ENCODE measurements around the gene DDX25.
A peak's percentile ranks its signal among the peaks of the same experiment; 100 is the strongest.

The DDX25 gene

DNA sequence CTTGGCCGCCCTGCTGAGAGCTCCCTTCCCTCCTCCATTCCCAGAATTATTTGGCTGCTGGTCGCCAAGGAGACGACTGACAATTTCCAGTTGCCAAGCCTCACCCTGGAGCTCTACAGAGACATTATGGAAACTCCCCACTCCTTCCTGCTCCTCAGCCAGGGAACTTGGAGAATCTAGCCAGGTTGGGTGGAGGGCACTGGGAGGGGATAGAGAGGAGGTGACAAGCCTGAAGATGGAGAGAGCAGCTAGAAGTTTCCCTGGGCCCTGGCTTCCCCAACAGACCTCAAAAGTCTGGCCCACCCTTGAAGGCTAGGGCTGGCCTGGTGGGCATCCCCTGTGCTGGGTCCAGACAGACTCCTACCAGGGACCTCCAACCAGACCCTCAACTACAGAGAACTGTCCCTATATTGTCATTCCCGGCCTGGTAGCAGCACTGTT is 34.8 kb downstream of the DDX25 start:
- DNase-seq, result no peak

DNA sequence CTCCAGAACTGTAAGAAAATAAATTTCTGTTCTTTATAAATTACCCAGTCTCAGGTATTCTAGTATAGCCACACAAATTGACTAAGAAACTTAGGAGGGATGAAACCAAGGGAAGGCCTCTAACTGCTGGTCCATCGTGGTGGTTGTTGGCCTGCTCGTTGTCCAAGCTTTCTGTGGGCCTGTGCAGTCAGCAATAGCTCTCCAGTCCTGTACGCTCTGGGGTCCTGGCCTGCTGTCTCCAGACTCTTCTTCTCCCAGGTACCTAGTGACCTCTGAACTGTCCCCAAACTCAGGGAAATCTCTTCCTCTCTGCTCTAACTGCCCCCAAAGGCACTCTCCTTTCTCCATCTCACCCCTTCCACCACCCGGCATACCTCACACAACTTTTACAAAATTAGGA is 35.8 kb downstream of the DDX25 start:
- DNase-seq, result no peak

DNA sequence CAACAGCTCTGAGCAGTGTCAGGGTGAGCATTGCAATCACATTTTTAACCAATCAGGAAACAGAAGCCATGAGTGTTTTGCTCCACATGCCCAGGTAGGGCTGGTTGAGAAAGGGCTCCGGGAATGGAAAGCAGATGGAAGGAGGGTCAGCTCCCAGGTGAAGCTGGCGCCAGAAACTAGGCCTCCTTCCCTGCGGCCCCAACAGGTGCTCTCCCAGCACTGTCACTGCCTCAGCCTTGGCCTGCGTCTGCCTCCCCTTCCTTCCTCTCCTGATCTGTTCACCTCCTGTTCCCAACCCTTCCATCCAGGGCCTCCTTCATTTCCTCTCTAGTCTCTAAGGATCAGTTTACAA is 36.9 kb downstream of the DDX25 start:
- DNase-seq, result no peak

DNA sequence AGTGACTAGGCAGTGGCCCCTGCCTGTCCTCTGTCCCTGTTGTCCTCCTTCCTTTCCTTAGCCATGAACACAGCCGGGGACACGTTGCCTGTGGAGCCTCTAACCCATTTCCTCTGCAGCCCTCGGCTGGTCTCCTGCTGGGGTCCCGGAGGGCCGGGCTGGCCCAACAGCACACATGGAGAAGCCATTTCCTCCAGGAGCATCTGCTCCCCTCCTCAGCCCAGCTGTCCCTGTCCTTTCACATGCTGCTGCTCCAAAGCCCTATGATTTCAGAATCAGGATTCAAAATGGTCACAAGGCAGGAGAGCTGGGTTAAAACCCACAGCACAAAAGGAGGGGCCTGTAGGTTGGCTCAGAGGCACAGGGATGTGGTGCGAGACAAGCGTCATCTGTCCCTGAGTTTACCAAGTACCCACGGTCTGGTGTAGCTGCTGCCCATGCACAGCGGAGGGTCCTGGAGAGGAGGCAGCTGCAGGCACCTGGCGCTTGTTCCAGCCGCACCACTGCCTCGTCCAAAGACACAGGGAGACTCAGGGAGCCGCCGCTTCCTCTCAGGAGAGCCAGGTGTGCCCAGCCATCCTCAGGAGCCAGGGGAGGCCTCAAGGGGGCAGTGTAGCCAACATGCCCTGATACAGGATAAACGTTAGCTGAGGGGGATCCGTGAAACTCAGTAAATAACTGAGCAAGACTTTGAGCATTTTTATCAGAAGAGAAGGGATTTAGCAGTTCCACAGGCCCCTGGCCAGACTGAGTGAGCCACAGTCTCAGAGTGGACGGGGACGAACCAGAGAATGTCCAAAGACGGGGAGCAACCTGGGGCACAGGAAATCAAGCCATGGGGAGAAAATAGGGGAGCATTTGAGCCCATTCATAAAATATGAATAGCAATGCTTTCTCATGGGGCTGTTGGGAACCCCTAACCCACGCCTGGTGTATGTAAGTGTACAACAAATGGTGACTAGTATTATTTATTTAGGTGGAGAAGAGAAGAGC is 37.6 kb downstream of the DDX25 start:
- DNase-seq, result no peak

DNA sequence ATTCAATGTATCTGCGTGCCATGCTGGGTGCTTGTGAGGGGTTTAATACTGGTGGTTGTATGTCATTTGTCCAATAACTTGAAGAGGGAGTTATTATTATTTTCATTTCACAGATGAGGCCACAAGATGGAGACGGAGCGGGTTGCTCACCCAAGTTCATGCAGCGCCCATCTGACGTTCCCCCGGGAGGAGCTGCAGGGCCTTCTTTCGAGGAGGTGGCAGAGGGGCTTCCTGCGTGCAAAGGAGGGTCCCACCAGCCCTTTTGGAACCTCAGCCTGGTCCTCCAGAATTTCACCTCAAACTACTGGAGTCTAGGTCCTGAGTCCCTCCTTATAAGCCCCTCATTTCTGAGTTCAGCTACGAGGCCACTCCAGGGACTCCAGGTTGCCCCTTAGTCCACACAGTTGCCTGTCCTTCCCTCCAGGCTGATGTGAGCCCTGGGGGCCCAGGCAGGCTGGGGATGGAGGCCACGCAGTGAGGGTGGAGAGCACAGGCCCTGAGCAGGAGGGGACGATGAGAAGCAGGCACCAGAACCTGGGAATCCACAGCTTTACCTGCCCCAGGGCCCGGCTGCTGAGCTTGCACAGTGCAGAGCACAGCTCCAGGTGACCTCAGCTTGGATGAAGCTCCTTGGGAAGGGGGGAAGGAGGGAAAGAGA is 38.6 kb downstream of the DDX25 start:
- no peak for DNase-seq

DNA sequence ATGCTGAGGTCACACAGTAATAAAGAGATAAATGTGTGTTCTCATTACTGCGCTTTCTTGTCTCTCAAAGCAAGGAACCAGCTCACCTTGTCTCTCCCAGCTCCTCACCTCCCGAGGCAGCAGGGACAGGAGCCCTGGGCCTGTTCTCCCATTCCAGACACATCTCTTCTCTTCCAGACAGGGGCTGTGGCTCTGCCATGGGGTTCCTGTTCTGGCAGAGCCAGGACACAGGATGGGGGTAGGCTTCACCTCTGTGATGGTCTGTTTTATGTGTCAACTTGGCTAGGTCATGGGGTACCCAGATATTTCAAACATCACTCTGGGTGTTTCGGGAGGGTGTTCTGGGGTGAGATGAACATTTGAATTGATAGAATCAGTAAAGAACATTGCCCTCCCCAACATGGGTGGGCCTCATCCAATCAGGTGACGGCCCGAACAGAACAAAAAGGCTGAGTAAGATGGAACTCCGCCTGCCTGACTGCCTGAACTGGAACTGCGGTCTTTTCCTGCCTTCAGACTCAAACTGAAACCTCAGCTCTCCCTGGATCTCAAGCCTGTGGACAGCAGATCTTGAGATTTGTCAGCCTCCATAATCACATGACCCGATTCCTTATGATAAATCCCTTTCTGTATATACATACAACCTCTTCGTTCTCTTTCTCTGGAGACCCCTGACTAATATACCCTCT is 39.5 kb downstream of the DDX25 start:
- no peak for DNase-seq

DNA sequence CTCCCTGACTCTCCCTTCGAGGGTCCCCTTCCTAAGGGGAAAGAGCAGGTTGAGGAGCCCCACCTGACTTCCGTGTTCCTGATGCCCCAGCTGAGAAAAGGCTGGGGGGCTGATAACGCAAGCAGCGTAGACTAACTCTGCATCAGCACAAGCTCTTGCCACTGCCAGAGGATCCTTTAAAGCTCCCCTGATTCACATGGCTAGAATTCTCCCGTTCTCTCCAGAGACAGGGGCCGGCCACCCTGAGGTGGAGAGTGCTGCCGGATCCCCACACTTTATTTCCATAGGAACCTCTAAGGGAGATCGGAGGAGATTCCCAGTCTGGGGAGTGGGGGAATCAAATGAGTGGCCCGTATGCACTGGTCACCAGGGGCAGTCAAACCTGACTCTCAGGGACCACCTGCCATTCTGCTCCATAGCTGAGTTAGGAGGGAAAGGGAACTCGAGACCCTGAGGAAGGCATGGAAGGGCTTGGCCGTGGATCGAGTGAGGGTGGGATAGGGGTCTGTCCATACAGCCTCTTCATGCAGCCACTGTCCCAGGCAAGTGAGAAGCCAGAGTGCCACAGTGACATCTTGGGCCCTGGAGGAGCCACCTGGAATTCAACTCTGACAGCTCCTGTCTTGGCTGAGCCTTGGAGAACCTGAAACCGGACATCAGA is 40.2 kb downstream of the DDX25 start:
- no peak for DNase-seq

DNA sequence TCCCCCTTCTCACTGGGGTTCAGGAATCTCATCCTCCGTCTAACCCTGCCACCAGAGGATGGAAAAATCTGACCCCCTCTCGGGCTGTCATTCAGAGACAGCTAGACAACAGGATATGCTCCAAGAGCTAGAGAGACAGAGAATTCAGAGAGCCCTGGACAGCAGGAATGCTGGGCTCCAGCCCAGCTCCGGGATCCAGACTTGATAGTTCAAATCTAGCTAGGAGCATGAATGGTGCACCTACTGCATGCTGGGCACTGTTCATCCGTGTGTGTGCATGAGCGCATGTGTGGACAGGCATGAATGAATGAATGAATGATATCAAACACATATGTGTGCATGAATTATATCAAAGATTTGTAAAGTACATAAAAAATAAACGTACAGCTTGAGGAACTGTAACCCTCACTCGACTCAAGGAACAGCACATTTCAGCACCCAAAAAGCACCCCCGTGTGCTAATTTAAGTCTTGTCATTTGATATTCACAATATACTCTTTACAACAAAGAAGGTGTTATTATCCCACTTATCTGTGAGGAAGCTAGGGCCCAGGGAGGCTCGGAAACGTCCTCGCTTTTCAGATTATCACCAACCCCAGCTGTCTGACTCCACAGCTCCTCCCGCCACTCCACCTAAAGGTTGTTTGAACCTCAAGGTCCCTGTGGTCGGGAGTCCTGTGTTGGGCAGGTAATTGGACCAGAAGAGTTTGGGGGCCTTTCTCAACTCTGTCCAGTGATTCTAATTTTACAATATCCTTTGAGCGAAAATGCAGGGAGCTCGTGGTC is 40.9 kb downstream of the DDX25 start:
- DNase-seq, result peak; percentile 11

DNA sequence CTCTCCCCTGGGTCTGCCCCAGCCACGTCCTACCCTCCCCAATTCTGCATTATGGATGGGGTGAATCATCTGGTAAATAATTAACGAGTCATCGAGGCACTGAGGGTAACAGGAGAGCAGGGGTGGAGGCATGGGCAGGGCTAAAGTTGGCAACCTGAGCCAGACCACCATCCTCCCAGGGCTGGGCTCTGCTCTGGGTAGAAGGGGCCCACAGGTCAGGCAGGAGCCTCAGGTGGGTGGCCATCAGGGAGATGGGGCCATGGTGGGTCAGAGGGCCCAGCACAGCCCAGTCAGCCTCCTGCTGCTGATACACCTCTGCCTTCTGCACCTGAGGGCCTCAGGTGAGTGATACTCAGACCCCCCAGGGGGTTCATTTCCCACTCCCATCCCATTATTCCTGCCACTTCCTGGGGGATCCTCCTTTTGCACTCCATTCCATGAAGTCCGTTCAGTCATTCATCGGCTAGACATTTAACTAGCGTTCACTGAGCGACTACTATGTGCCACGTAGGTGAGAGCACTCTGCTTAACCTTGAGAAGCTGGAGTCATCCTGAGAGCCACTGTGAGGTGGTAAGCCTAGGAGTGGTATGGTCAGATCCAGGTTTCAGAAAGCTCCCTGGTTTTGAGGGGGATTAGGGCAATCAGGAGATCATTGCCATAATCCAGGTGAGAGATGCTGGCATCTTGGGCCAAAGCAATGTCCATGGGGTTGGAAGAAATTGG is 41.7 kb downstream of the DDX25 start, which contains the start of gene VSIG10L2:
Gene VSIG10L2 (plus strand): TSS at position 248 of the 724 bp plus-strand sequence. CDS start 12 bp downstream, at position 260.
- no peak for DNase-seq

DNA sequence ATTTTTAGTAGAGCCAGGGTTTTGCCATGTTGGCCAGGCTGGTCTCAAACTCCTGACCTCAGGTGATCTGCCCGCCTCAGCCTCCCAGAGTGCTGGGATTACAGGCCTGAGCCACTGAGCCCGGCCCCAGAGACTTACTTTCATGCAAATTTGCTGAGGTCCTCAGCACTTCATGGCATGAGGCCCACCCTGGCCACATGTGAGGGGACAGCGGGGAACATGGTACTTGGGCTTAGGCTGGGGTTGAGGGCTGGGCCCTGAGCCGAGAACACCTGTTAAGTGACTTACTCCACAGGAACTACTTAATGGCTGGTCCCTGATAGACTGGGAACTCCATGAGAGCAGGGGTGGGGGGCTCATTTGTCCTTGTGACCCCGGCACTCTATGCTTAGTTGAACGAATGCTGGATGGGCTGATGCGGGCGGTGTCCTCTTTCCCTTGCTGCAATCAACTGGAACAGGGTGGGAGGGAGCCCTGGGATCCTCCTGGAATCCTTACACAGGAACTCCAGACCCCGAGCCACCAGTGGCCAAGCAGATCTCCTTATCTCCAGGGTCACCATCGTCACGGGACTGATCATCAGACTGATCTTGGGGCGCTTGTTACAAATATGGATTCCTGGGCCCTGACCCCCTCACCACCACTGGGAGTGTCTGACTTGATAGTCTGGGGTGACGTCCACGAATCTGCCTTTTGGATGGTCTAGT is 42.6 kb downstream of the DDX25 start:
- no peak for DNase-seq

DNA sequence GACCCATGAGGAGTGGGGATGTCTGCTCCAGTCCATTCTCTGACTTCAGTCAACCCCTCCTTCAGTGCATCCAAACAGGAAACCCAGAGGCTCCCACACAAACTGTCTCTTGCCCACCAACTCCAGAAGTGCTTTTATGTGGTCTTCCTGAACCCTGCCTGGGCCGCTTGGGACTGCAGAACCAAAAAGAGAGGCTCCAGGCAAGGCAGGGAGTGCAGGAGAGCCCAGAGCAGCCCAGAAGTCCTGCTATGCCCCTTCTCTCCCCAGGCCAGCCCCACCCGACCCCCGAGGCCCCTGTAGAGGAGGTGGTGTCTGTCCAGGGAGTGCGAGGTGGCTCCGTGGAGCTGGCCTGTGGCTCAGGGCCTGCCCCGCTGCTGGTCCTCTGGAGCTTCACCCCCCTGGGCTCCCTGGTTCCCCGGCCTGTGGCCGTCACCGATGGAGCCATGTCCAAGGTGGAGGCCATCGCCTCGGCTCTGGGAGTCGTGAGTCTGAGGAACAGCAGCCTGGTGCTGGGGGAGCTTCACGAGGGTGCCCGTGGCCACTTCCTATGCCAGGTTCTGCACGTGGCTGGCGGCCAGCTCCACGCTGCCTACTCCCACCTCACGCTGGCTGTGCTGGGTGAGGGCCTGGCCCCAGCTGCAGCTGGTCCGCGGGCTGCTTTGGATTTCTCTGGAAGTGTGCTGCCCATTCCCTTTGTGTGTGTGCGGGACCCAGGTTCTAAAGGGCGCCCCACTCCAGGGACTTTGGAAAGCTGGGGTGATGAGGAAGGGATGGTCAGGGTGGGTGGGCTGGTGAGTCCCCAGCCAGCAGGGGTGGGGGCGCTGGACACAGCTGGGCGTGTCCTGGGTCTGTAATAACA is 43.3 kb downstream of the DDX25 start:
- no peak for DNase-seq

DNA sequence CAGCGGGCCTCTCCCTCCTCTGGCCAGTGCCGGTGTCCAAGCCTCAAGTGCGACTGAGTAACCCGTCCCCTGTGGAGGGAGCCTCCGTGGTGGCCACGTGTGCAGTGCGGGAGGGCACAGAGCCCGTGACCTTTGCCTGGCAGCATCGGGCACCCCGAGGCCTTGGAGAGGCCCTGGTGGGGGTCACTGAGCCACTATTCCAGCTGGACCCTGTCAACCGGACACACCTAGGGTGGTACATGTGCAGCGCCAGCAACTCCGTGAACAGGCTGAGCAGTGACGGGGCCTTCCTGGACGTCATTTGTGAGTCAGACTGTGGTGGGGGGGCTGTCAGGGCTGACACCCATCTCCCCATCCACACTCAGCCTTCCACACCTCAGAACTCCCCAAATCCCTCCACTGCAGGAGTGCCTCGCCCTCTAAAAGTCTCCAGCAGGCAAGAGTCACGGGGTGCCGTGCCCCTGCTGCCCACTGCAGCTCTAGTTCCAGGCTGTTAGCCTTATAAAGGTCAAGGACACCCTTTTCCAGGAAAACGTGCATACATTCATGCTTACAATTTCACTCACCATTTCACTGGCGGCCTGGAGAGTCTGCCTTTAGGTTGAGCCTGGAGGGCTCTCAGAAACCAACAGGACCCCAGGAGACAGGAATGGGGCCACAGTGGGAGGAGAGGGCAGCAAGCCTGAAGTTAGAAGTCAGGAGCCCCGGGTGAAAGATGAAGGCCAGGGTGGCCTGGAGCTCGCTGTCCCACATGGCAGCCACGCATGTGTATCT is 44.2 kb downstream of the DDX25 start:
- no peak for DNase-seq

DNA sequence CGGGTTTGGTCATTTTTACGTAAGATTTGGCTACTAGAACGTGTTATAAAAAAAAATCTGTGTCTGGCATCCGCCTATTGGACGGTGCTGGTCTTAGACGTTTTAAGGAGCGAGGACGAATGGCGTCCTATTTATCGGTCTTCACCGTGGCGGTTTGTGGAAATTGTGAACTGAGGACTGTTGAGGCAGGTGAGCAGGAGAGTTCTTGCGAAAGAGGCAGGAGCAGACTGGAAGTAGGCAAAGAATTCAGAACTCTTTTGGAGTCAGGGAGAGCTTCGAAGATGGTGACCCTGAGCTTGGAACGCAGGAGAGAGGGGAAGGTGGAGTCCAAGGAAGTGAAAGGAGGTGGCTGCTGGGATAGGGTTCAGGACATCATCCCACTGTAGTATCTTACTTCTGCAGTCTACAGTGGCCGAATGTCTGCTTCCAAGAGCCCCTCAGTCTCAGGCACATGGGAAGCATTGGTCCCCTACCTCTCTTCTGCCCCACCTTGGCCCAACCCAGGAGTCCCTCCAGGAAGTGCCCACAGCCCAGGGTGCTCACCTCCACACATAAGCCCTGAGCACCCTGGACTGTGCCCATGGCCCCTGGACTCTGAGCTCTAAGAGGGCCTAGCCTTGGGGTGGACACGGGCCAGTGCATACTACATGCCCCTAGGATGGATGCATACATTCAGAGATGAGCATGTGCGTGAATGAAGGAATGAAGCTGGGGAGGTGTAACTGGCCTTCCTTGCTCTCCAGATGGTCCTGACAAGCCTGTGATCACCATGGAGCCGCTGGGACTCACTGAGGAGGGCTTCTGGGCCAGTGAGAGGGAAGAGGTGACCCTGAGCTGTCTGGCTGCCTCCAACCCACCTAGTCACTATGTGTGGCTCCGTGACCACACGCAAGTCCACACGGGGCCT is 45.2 kb downstream of the DDX25 start:
- no peak for DNase-seq

DNA sequence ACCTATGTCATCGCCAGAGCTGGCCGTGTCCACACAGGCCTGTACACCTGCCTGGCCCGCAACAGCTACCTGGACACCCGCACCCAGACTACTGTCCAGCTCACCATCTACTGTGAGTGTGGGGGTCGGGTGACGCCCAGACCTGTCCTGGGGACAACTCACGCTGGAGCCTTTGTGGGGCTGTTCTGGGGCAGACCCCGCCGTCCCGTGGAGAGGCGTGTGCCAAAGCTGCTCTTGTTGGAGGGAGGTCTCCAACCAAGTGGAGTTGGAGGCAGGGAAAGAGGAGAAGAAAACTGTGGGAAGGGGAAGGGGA is 45.8 kb downstream of the DDX25 start:
- no peak for DNase-seq

DNA sequence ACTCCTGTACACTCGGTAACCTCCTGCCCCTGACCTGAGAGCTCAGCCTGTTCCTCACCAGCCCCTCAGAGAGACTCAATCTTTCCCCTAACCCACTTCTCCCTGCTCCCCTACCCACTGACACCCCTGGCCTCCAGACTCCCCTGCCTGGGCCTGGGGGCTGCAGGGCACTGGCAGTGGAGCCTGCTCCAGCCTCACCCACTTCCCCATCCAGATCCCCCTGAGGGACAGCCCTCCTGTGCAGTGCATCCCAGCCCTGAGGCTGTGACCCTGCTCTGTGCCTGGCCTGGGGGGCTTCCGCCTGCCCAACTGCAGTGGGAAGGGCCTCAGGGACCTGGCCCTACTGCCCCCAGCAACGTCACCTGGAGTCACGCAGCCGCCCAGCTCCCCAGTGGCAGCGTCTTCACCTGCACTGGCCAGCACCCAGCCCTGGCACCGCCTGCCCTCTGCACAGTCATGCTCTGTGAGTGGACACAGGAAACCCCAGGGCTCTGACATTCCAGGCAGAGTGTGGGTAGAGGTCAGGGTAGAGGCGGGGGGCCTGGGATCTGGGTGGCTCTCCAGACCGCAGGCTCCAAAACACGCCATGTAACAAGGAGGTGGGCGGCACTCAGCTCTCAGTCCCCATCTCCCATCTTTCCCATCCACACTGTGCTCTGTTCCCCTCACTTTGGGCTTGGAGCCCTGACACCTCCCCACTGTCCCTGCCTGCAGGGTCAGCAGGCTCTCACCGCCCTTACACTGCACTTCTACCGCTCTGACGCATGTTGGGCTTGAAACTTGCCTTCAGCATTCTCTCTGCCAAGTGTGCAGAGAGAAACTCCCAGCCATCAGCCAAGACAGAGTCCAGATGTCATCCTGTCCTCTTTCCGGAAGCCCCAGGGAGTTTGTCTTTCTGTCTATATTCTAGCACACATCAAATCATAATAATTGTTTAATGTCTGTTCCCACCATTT is 46.7 kb downstream of the DDX25 start:
- no peak for DNase-seq

DNA sequence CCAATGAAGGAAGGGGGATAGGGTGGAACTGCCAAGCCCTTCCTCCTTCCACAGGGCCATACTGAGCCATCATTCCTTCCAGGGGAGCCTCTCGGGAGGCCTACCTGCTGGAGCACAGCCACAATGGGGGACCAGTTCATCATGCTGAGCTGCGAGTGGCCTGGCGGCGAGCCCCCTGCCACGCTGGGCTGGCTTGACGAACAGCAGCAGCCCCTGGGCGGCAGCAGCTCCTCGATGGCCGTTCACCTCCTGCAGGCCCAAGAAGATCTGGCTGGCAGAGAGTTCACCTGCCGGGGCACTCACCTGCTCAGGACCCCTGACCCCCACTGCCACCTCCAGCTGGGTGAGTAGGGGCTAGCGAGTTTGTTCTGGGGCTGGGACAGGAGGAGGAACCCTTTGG is 47.4 kb downstream of the DDX25 start:
- no peak for DNase-seq

DNA sequence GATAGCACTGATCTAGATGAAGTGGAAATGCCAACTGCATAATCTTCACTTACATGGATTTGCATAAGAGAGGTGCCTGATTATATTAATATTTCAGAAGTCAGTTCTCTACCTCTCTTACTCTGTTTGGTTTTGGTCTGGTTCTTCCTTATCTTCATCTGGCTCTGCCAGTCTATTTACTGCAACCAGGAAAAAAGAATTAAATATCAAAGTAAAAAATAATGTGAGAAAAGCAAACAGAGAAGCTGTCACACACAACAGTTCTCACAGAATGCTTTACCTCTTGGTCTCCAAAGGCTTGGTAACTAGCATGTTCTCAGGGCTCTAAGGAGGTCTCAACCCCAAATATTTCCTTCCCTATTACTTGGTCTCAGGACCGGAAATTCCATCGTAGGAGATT is 48.3 kb downstream of the DDX25 start:
- DNase-seq, result no peak

Data from NCI-H1436 treated with DMSO at 0.1 percent for 48 hours (cell line).